Measurements from ENCODE around the gene IL2RA.

IL2RA gene

DNA sequence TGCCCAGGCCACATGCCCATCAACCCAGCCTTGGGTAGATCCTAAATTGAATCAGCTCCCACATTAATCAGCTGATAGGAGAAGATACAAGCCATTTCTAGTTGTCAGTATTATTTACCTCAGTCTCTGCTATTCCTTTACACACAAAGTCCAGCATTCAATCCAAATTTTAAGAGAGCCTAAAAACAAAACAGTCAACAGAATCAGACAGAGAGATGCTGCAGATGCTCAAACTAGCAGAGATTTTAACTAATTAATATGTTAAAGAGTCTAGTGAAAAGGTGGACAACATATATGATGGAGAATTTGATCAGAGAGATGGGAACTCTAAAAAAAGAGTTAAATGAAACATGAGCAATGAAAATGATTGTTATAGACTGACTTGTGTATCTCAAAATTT lies 70.5 kb downstream of the IL2RA start:
- no peak overlapping the region for H3K4me3 ChIP-seq (ENCODE audit: low read depth, low read length)
- no peak for DNase-seq (ENCODE audit: low read depth)
- TF ChIP-seq, protein P1, sequence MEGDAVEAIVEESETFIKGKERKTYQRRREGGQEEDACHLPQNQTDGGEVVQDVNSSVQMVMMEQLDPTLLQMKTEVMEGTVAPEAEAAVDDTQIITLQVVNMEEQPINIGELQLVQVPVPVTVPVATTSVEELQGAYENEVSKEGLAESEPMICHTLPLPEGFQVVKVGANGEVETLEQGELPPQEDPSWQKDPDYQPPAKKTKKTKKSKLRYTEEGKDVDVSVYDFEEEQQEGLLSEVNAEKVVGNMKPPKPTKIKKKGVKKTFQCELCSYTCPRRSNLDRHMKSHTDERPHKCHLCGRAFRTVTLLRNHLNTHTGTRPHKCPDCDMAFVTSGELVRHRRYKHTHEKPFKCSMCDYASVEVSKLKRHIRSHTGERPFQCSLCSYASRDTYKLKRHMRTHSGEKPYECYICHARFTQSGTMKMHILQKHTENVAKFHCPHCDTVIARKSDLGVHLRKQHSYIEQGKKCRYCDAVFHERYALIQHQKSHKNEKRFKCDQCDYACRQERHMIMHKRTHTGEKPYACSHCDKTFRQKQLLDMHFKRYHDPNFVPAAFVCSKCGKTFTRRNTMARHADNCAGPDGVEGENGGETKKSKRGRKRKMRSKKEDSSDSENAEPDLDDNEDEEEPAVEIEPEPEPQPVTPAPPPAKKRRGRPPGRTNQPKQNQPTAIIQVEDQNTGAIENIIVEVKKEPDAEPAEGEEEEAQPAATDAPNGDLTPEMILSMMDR (conservative IDR thresholded peaks at IDR 0.05; ENCODE audit: low read depth, low read length) = no peak

DNA sequence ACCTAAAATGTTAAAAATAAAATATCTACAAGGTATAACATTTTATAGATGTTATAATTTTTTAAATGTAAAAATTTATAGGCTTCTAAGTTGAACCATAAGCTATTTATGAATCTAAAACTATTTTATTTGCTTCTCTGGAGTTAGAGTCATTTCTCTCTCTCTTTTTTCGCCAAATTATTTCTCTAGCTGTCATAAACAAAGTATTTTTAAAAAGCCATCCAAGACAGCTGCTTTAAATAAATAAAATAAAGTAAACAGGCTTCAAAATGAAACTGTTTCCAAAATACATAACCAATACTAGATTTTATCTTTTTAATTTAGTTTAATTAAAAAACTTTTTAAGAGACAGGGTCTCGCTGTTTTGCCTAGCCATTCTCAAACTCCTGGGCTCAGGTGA lies 72.4 kb downstream of the IL2RA start:
- TF ChIP-seq, protein P1 (conservative IDR thresholded peaks at IDR 0.05; ENCODE audit: low read depth, low read length) = no peak

DNA sequence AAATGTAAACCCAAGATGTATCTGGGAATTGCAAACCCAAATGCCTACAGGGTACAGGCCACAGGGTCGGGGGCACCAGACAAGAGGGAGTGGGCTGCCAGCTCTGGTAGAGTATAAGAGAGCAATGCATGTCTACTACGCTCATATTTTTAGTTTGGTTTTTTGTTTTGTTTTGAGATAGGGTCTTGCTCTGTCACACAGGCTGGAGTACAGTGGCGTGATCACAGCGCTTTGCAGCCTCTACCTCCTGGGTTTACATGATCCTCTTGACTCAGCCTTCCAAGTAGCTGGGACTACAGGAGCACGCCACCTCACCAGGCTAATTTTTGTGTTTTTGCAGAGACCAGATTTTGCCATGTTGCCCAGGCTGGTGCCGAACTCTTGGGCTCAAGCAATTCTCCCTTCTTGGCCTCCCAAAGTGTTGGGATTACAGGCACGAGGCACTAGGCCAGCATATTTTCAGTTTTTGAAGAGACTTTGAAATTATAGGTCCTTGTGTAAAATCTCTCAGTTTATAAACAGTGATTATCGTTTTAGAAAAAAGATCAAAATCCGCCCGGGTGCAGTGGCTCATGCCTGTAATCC lies 73.7 kb downstream of the IL2RA start:
- no peak for DNase-seq (ENCODE audit: low read depth)
- TF ChIP-seq, protein P1 (conservative IDR thresholded peaks at IDR 0.05; ENCODE audit: low read depth, low read length) = no peak
- H3K4me3 ChIP-seq (ENCODE audit: low read depth, low read length) = no peak overlapping the region

More for the DNA sequence above, 72.4 kb downstream of the IL2RA start:
- no peak overlapping the region for H3K4me3 ChIP-seq (ENCODE audit: low read depth, low read length)
- no peak for DNase-seq (ENCODE audit: low read depth)

DNA sequence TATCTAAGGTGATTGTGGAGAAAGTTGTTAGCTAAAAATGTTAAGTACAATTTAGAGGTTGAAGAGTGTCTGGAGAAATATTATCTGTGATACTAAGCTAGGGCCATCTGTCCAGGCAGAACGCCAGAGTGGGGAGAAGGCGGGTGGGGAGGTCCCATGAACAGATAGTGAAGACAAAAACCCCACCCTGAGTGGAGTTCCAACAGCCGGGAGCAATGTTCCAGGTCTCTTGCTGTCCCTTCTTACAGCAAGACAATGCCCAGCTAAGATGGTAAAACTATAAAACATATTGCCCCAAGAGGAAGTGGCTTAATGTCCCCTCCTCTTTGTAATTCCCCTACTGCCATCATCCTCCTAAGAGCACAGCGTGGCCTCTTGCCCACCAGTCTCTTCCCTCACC lies 74.4 kb downstream of the IL2RA start:
- TF ChIP-seq, protein P1 (conservative IDR thresholded peaks at IDR 0.05; ENCODE audit: low read depth, low read length) = no peak
- H3K4me3 ChIP-seq (ENCODE audit: low read depth, low read length) = no peak overlapping the region
- DNase-seq (ENCODE audit: low read depth) = no peak

DNA sequence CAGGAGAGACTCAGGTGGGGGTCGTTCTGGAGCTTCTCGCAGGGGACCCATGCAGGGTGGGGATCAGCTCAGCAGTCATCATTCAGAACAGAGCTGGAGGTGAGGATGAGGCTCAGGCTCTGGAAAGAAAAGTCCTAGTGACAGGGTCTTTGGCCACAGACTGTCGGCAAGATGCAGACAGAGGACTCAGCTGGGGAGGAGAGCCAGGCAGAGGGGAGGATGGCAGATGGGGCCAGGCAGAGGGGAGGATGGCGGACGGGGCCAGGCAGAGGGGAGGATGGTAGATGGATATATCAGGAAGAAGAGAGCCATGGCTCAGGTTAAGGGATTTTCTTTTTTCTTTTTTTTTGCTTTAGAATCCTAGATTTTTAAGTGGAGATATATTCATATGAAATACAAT lies 77.1 kb downstream of the IL2RA start:
- H3K4me3 ChIP-seq (ENCODE audit: low read depth, low read length) = no peak overlapping the region
- DNase-seq (ENCODE audit: low read depth) = no peak
- TF ChIP-seq, protein P1 (conservative IDR thresholded peaks at IDR 0.05; ENCODE audit: low read depth, low read length) = no peak

DNA sequence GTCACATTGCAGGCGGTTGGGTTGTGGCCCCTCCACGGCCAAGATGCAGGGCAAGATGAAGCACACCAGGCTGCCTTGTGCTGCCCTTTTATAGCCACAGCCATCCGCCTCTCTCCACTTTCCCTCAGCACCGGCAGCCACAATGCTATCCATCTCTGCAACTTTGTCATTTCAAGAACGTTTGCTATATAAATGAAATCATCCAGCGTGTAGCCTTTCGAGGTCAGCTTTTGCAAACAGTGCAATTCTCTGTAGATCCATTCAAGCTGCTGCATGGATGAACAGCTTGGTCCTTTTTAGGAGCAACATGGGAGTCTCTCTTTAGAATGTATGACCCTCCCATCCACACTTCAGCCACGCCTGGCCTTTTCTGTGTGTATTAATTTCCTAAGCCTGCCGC lies 78.4 kb downstream of the IL2RA start:
- no peak for DNase-seq (ENCODE audit: low read depth)
- no peak overlapping the region for H3K4me3 ChIP-seq (ENCODE audit: low read depth, low read length)
- TF ChIP-seq, protein P1 (conservative IDR thresholded peaks at IDR 0.05; ENCODE audit: low read depth, low read length) = no peak

DNA sequence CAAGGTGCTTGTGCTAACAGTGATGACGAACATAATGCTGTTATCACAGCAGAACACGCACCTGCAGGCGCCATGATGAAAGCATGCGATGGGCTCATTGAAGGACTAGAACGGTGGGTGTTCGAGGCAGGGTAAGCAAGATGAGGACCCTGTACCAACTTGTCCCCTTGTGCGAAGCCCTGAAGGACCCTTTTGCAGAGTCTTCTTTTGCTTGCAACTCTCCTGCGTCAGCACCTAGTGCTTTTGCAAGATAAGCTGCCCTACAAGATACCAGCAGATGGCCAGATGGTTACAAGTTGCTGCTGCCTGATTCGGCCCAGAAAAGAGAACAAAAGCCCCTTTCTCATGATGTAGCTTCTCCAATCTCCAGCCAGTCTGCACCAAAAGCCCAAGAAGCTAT lies 80.6 kb downstream of the IL2RA start:
- DNase-seq (ENCODE audit: low read depth) = no peak
- TF ChIP-seq, protein P1 (conservative IDR thresholded peaks at IDR 0.05; ENCODE audit: low read depth, low read length) = no peak
- no peak overlapping the region for H3K4me3 ChIP-seq (ENCODE audit: low read depth, low read length)

Data from choroid plexus epithelial cell (primary cell).